ENCODE data around the gene GCLC.
"Not testable (repeated sequence)": the region's sequence is repeated elsewhere in the genome, so short reads cannot be mapped to it uniquely, and the experiment has no call there.

DNA sequence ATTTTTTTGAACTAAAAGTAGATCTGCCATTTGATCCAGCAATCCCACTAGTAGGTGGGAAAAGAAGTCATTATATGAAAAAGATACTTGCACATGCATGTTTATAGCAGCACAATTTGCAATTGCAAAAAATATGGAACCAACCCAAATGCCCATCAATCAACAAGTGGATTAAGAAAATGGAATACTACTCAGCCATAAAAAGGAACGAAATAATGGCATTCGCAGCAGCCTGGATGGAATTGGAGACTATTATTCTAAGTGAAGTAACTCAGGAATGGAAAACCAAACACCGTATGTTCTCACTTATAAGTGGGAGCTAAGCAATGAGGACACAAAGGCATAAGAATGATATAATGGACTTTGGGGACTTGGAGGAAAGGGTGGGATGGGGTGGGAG, 27.5 kb upstream of the GCLC start:
- TF ChIP-seq CTCF, POLR2A (IDR thresholded peaks at IDR 0.05): not testable (repeated sequence)

Data from adrenal gland (tissue), 5 donors.